Ammon's horn (tissue), 1 donor: ENCODE data around the gene INTU.
"Not testable (repeated sequence)": the region's sequence is repeated elsewhere in the genome, so short reads cannot be mapped to it uniquely, and the experiment has no call there.

Experiments used
- DNase-seq: peaks from one replicate; pipeline ENCODE4 v3.0.0-alpha.2; 2016; ENCODE audit warnings: low spot score

The INTU gene

GRCh38 chr4:127643791-127644190 lies 11.0 kb downstream of the INTU start:
- DNase-seq, result no peak

- no peak for DNase-seq
These were observed 15.3 kb downstream of the INTU start for GRCh38 chr4:127648061-127648460.

GRCh38 chr4:127655590-127655989 lies 22.8 kb downstream of the INTU start:
- DNase-seq, result not testable (repeated sequence)

- DNase-seq, result no peak
These were observed 23.4 kb downstream of the INTU start for GRCh38 chr4:127656047-127656680.

GRCh38 chr4:127660284-127660885 lies 27.6 kb downstream of the INTU start:
- DNase-seq, result no peak

- no peak for DNase-seq
These were observed 34.4 kb downstream of the INTU start for GRCh38 chr4:127667116-127667515.

GRCh38 chr4:127667772-127668171 lies 35.0 kb downstream of the INTU start:
- no peak for DNase-seq

GRCh38 chr4:127668770-127669169 lies 36.0 kb downstream of the INTU start:
- no peak for DNase-seq

GRCh38 chr4:127669691-127670090 lies 36.9 kb downstream of the INTU start:
- DNase-seq, result no peak

- DNase-seq, result no peak
These were observed 39.4 kb downstream of the INTU start for GRCh38 chr4:127672111-127672510.

GRCh38 chr4:127685292-127685691 lies 52.5 kb downstream of the INTU start:
- DNase-seq, result no peak

- DNase-seq, result no peak
These were observed 53.9 kb downstream of the INTU start for GRCh38 chr4:127686658-127687057.

- no peak for DNase-seq
These were observed 54.8 kb downstream of the INTU start for GRCh38 chr4:127687580-127687979.

- DNase-seq, result peak; percentile 7
These were observed 66.0 kb downstream of the INTU start for GRCh38 chr4:127698789-127699200.

GRCh38 chr4:127708985-127709384 lies 76.2 kb downstream of the INTU start:
- DNase-seq, result peak; percentile 7

- no peak for DNase-seq
These were observed 76.7 kb downstream of the INTU start for GRCh38 chr4:127709456-127709855.

GRCh38 chr4:127730142-127730913 lies 97.6 kb downstream of the INTU start, which contains the start of gene SLC25A31:
TSS of gene SLC25A31 (plus strand) at chr4:127730400. CDS start at chr4:127730546, 146 bp downstream.
- DNase-seq, result no peak

GRCh38 chr4:127731406-127731805 lies 98.6 kb downstream of the INTU start:
- DNase-seq, result no peak

GRCh38 chr4:127732623-127733328 lies 100.0 kb downstream of the INTU start:
- peak; percentile 12 for DNase-seq

GRCh38 chr4:127734976-127735375 lies 102.2 kb downstream of the INTU start:
- no peak for DNase-seq

- DNase-seq, result no peak
These were observed 104.5 kb downstream of the INTU start for GRCh38 chr4:127737295-127737694.

GRCh38 chr4:127741247-127741646 lies 108.5 kb downstream of the INTU start:
- no peak for DNase-seq
